ENCODE measurements around the gene TCEAL3.
A peak's percentile ranks its signal among the peaks of the same experiment; 100 is the strongest.

TCEAL3 gene

DNA sequence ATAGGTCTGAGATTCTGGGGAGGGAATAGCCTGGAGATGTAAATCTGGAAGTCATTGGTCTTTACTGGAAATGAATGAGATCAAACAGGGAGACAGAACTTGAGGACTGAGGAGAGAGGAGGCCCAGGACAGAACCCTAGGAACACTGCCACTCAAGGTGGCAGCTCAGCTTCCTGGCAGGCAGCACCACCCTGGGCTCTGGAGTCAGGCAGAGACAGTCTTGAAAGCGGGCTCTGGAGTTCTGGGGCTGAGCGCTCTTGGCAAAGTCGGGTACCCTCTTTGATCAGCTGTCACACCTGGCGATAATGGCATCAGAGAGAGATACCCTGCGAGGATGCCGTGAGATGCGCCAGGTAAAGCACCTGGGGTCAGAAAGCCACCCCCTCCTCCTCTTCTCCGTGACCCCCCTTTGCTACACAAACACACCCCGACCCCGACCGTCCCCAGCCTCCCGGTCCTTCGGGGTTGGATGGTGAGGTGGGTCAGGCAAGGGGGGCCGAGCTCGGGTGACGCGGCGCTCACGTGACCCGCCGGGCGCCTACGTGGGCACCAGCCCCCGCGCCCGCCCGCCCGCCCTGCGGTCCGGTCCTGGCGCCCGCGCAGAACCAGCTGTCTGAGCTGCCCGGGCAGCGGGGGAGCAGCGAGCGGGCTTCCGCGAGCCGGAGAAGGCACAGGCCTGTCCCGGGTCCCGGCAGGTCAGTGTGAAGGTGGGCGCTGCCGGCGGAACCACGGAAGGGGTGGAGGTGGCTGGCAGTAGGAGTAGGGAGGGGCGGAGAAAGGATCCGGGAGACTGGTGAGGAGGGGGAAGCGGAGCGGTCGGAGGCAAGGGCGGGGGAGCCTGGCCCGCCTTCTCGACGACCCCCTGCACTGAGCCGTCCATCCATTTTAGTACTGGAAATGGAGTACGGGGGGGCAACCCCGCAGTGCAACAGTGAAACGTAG, at the start of gene TCEAL3:
Gene TCEAL3 (plus strand): TSS at position 600 of the 942 bp plus-strand sequence. CDS start 1,102 bp downstream, outside the sequence.
- DNase-seq (ENCODE audit: low read depth, low spot score), result no peak

GRCh38 chrX:103560256-103560655, 47.5 kb upstream of the TCEAL3 start:
- Histone ChIP-seq H3K4me1 (ENCODE audit: insufficient read depth, insufficient read length) (peaks cover 2% of the 10 kb centered on the region), H3K9ac (ENCODE audit: insufficient read length, low read depth) (no peak overlapping the region), H3K9me3 (ENCODE audit: insufficient read depth, low read length) (no peaks in the 10 kb centered on the region), H3K27me3 (ENCODE audit: insufficient read depth, insufficient read length) (peaks cover 4% of the 10 kb centered on the region), H3K4me3 (ENCODE audit: insufficient read length, low read depth) (no peak overlapping the region), H3K36me3 (ENCODE audit: insufficient read depth, insufficient read length, low read length) (no peaks in the 10 kb centered on the region)
- no peak for TF ChIP-seq YY1 (IDR thresholded peaks at IDR 0.05; ENCODE audit: insufficient read depth, insufficient read length)
- DNase-seq (ENCODE audit: low read depth, low spot score), result no peak

More for the DNA sequence above, at the start of gene TCEAL3:
- no peaks in the 10 kb centered on the region for H3K4me1 ChIP-seq (ENCODE audit: insufficient read depth, insufficient read length)
- peak within 1 kb of the TSS; percentile 49 for H3K4me3 ChIP-seq (ENCODE audit: insufficient read length, low read depth)
- peaks cover 6% of the 10 kb centered on the region for H3K36me3 ChIP-seq (ENCODE audit: insufficient read depth, insufficient read length, low read length)
- no peak for TF ChIP-seq ZNF274 (IDR thresholded peaks at IDR 0.05; ENCODE audit: low read depth, low read length)
- no peak for TF ChIP-seq YY1 (IDR thresholded peaks at IDR 0.05; ENCODE audit: insufficient read depth, insufficient read length)
- TF ChIP-seq SUZ12 (IDR thresholded peaks at IDR 0.05; ENCODE audit: extremely low read depth, insufficient read depth, insufficient read length), result no peak
- H3K9ac ChIP-seq (ENCODE audit: insufficient read length, low read depth), result peak within 1 kb of the TSS; percentile 70
- no peaks in the 10 kb centered on the region for H3K9me3 ChIP-seq (ENCODE audit: insufficient read depth, low read length)
- H3K27me3 ChIP-seq (ENCODE audit: insufficient read depth, insufficient read length), result peaks cover 18% of the 10 kb centered on the region

DNA sequence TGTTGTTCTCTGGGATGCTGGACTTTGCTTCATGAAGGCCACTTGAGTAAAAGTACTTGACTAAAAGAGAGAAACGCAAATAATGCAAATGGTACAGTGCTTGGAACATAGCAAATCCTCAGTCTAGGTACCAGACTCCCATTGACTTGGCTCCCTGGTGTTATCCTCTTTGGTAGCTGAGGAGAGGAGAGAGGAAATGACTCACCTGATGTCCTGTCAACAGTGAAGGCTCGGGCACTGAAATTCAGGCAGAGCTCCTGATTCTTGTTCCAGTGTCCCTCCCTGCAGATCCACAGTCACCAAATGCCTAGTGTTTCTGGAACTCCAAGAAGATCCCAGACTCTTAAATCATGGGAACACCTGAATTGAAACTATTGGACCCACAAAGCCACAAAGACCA, 45.0 kb upstream of the TCEAL3 start:
- TF ChIP-seq ZNF274 (IDR thresholded peaks at IDR 0.05; ENCODE audit: low read depth, low read length), result no peak
- H3K36me3 ChIP-seq (ENCODE audit: insufficient read depth, insufficient read length, low read length), result no peaks in the 10 kb centered on the region
- no peak overlapping the region for H3K4me3 ChIP-seq (ENCODE audit: insufficient read length, low read depth)
- no peak for DNase-seq (ENCODE audit: low read depth, low spot score)
- H3K9ac ChIP-seq (ENCODE audit: insufficient read length, low read depth), result no peak overlapping the region
- H3K9me3 ChIP-seq (ENCODE audit: insufficient read depth, low read length), result no peaks in the 10 kb centered on the region
- H3K27me3 ChIP-seq (ENCODE audit: insufficient read depth, insufficient read length), result no peaks in the 10 kb centered on the region
- peaks cover 2% of the 10 kb centered on the region for H3K4me1 ChIP-seq (ENCODE audit: insufficient read depth, insufficient read length)

- H3K4me1 ChIP-seq (ENCODE audit: insufficient read depth, insufficient read length), result peaks cover 2% of the 10 kb centered on the region
Observed at GRCh38 chrX:103565197-103565596, 42.6 kb upstream of the TCEAL3 start.

DNA sequence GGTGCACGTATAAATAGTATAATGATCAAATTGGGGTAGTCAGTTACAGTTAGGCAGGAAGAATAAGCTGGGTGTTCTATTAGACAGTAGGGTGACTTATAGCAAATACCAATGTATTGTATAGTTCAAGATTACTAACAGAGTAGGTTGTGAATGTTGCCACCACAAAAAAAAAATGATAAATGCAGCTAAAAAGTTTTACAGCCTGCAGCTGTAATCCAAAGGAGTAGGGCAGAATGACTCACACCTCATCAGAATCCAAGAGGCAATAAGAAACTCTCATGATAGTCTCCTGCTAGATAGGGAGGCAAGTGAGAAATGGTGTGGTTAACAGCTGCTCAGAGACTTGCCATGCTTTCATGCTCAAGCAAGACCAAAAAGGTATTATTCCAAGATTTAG, 42.0 kb upstream of the TCEAL3 start:
- DNase-seq (ENCODE audit: low read depth, low spot score), result no peak
- Histone ChIP-seq H3K4me3 (ENCODE audit: insufficient read length, low read depth) (no peak overlapping the region), H3K9me3 (ENCODE audit: insufficient read depth, low read length) (no peaks in the 10 kb centered on the region), H3K9ac (ENCODE audit: insufficient read length, low read depth) (no peak overlapping the region), H3K4me1 (ENCODE audit: insufficient read depth, insufficient read length) (peaks cover 2% of the 10 kb centered on the region), H3K27me3 (ENCODE audit: insufficient read depth, insufficient read length) (no peaks in the 10 kb centered on the region), H3K36me3 (ENCODE audit: insufficient read depth, insufficient read length, low read length) (no peaks in the 10 kb centered on the region)
- TF ChIP-seq ZNF274 (IDR thresholded peaks at IDR 0.05; ENCODE audit: low read depth, low read length), result no peak
- no peak for TF ChIP-seq SUZ12 (IDR thresholded peaks at IDR 0.05; ENCODE audit: extremely low read depth, insufficient read depth, insufficient read length)
- TF ChIP-seq YY1 (IDR thresholded peaks at IDR 0.05; ENCODE audit: insufficient read depth, insufficient read length), result no peak

More at GRCh38 chrX:103565197-103565596, 42.6 kb upstream of the TCEAL3 start:
- Histone ChIP-seq H3K36me3 (ENCODE audit: insufficient read depth, insufficient read length, low read length) (no peaks in the 10 kb centered on the region), H3K27me3 (ENCODE audit: insufficient read depth, insufficient read length) (no peaks in the 10 kb centered on the region), H3K4me3 (ENCODE audit: insufficient read length, low read depth) (no peak overlapping the region), H3K9ac (ENCODE audit: insufficient read length, low read depth) (no peak overlapping the region), H3K9me3 (ENCODE audit: insufficient read depth, low read length) (no peaks in the 10 kb centered on the region)
- no peak for DNase-seq (ENCODE audit: low read depth, low spot score)
- TF ChIP-seq SUZ12 (IDR thresholded peaks at IDR 0.05; ENCODE audit: extremely low read depth, insufficient read depth, insufficient read length) (no peak), ZNF274 (IDR thresholded peaks at IDR 0.05; ENCODE audit: low read depth, low read length) (no peak), YY1 (IDR thresholded peaks at IDR 0.05; ENCODE audit: insufficient read depth, insufficient read length) (no peak)

GRCh38 chrX:103571121-103571520, 36.6 kb upstream of the TCEAL3 start:
- no peaks in the 10 kb centered on the region for H3K9me3 ChIP-seq (ENCODE audit: insufficient read depth, low read length)
- DNase-seq (ENCODE audit: low read depth, low spot score), result no peak
- H3K36me3 ChIP-seq (ENCODE audit: insufficient read depth, insufficient read length, low read length), result no peaks in the 10 kb centered on the region
- no peaks in the 10 kb centered on the region for H3K27me3 ChIP-seq (ENCODE audit: insufficient read depth, insufficient read length)
- no peak overlapping the region for H3K9ac ChIP-seq (ENCODE audit: insufficient read length, low read depth)
- TF ChIP-seq YY1 (IDR thresholded peaks at IDR 0.05; ENCODE audit: insufficient read depth, insufficient read length), result no peak
- no peak for TF ChIP-seq SUZ12 (IDR thresholded peaks at IDR 0.05; ENCODE audit: extremely low read depth, insufficient read depth, insufficient read length)
- no peak for TF ChIP-seq ZNF274 (IDR thresholded peaks at IDR 0.05; ENCODE audit: low read depth, low read length)
- H3K4me3 ChIP-seq (ENCODE audit: insufficient read length, low read depth), result no peak overlapping the region
- H3K4me1 ChIP-seq (ENCODE audit: insufficient read depth, insufficient read length), result no peaks in the 10 kb centered on the region

- Histone ChIP-seq H3K4me3 (ENCODE audit: insufficient read length, low read depth) (no peak overlapping the region), H3K27me3 (ENCODE audit: insufficient read depth, insufficient read length) (no peaks in the 10 kb centered on the region), H3K36me3 (ENCODE audit: insufficient read depth, insufficient read length, low read length) (no peaks in the 10 kb centered on the region), H3K9ac (ENCODE audit: insufficient read length, low read depth) (no peak overlapping the region), H3K9me3 (ENCODE audit: insufficient read depth, low read length) (no peaks in the 10 kb centered on the region), H3K4me1 (ENCODE audit: insufficient read depth, insufficient read length) (no peaks in the 10 kb centered on the region)
- no peak for DNase-seq (ENCODE audit: low read depth, low spot score)
- TF ChIP-seq ZNF274 (IDR thresholded peaks at IDR 0.05; ENCODE audit: low read depth, low read length) (no peak), YY1 (IDR thresholded peaks at IDR 0.05; ENCODE audit: insufficient read depth, insufficient read length) (no peak), SUZ12 (IDR thresholded peaks at IDR 0.05; ENCODE audit: extremely low read depth, insufficient read depth, insufficient read length) (no peak)
Observed at GRCh38 chrX:103571726-103572125, 36.0 kb upstream of the TCEAL3 start.
